OCI-LY7 (cell line): ENCODE measurements around the gene ZNF277.

Experiments
- CTCF ChIP-seq: fragments of 200-600 bp; sonication (generic); conservative IDR thresholded peaks from 2 replicates; pipeline ENCODE4 v1.5.1; 2014; ENCODE audit warnings: mild to moderate bottlenecking, antibody characterized with exemption, low read length, moderate library complexity, mixed read lengths
- EZH2phosphoT487 ChIP-seq: fragments of 200-600 bp; sonication (generic); IDR thresholded peaks from 2 replicates; pipeline ENCODE4 v1.6.1; 2018; ENCODE audit warnings: low read depth, borderline replicate concordance, mild to moderate bottlenecking, mixed run types, antibody characterized with exemption, low read length, moderate library complexity, mixed read lengths

GRCh38 chr7:112308974-112309373 is 102.5 kb downstream of the ZNF277 start:
- TF ChIP-seq CTCF (no peak), EZH2phosphoT487 (no peak)
